Iris pigment epithelial cell (primary cell): ENCODE results near the gene PADI4.
"Not testable (repeated sequence)": the region's sequence is repeated elsewhere in the genome, so short reads cannot be mapped to it uniquely, and the experiment has no call there.

Experiments used
- DNase-seq: peaks from one replicate; pipeline ENCODE4 v3.0.0-alpha.2; 2011; ENCODE audit warnings: low read depth

PADI4 gene

DNA sequence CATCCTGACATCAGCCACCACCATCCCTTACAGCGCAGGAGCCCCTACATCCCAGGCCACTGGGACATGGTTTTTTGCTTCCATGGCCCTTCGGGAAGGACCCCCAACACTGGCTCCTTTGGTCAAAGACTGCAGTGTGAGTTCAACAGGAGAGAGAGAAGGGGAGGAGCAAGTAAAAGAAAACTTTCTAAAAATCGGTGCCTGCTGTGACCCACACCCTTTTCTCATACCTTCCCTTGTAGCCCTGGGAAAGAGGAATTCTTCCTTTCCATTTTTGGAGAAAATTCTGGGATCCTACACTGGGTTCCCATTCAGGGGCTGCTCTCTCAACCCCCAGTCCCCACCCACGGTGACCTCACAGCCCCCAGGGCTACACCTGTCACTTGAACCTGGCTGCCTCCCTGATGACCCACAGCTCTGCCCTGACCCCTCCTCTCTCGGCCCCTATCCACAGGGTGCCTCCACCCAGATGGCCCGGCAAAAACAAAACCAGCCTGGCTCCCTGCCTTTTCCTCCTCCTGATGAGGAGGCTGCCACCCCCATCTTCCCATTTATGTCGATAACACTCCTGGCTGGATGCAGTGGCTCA lies 7.6 kb downstream of the PADI4 start:
- no peak for DNase-seq

DNA sequence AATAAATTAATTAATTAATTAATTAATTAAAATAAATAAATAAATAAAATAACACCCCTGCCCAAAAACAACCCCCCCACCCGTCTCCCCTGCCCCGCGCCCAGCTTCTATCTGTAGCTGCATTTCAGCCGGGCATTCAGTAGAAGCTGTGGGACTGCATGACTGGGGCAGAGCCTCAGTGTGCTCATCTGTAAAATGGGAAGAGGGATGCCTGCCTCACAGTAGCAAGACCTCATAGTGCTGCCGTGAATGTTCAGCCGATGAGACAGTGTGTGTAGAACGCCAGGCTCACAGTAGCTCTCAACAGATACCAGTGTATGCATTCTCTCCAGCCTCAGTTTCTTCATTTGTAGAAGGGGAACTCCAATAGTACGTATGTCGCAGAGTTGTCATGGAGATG lies 8.7 kb downstream of the PADI4 start:
- DNase-seq, result no peak

- no peak for DNase-seq
Observed at GRCh38 chr1:17318262-17318661, 10.3 kb downstream of the PADI4 start.

DNA sequence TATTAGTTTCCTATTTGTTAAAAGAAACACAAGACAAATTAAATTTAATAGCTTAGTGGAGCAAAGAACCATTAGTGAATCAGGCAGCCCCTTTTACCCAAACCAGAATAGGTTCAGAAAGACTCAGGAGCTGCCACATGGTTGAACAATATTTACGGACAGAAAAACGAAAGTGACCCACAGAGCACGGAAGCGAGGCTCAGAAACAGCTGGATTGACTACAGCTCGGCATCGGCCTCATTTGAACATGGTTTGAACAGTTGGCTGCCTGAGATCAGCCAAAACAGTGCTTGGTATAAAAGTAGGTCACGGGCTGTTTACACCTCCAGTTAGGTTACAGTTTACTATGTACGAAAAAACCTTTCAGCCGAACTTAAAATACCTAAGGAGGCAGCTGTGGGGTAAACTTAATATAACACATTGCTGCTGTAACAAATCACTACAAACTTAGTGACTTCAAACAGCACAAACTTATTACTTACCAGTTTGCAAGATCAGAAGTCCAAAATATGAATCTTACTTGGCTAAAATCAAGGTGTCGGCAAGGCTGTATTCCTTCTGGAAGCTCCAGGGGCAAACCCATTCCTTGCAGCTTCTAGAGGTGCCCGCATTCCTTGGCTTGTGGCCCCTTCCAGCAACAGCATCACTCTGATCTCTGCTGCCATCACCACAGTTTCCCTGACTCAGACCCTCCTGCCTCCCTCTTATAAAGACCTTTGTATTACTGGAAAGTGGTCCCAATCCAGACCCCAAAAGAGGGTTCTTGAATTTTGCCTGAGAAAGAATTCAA lies 11.8 kb downstream of the PADI4 start:
- no peak for DNase-seq

DNA sequence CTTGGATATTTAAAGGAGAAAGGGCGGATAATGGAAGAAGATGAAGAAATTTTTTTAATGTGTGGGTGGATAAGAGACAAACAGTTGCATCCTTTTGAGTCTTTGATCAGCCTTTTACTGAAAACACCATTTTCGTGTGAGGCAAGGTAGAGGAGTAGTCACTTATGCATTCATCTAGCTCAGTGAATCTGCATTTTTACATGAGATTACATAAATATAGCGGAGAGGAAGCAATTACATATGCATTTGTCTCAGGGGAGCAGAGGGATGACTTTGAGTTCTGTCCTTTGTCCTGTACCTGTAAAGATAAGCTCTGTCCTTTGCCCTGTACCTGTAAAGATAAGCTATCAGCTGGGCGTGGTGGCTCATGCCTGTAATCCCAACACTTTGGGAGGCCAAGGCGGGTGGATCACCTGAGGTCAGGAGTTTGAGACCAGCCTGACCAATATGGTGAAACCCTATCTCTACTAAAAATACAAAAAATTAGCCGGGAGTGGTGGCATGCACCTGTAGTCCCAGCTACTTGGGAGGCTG lies 13.9 kb downstream of the PADI4 start:
- DNase-seq, result not testable (repeated sequence)

DNA sequence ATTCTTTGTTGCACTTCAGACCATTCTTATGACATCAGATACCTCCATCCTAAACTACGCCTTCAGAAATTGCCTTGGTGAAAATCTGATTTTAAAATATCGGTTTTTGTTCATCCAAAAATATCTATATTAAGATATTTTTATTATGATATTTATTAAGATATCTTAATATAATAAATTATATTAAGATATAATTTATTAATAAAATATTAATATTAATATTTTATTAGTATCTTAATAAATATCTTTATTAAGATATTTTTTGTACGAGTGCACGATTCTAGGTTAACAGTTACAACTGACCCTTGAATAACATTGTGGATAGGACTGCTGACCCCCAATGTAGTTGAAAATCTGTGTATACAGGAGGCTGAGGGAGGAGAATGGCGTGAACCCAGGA lies 20.9 kb downstream of the PADI4 start:
- no peak for DNase-seq

GRCh38 chr1:17329610-17330009 lies 21.6 kb downstream of the PADI4 start:
- no peak for DNase-seq

DNA sequence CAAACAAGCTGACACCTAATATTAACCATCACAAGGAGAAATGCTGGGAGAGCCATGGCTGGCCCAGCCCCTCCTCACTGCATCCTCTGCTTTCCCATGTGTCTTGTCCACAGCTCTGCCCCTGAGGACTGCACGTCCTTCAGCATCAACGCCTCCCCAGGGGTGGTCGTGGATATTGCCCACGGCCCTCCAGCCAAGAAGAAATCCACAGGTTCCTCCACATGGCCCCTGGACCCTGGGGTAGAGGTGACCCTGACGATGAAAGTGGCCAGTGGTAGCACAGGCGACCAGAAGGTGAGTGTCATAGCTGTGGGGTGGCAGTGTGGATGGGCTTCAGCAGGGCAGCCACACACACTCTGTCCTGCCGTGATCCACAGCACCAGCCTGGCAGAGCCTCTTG lies 22.9 kb downstream of the PADI4 start:
- DNase-seq, result no peak

DNA sequence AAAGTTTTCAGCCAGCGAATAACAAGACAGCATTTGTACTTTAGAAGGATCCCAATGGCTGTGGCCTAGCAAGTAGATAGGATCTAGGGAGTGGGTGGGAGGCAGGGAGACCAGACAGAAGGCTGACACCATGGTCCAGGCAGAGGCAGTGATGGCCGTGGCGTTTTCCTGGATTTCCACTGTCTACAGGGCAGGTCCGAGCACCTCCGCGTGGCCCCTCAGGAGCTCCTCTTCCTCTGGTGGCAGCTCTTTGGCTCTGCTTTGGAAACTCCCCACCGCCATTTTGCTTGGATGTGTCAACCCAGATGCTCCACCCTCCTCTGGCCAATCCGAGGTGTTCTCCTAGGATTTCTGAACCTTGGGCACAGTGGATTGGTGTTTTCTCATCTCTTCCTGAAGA lies 25.1 kb downstream of the PADI4 start:
- no peak for DNase-seq

- peak; percentile 53 for DNase-seq
Observed at GRCh38 chr1:17335821-17336710, 28.1 kb downstream of the PADI4 start.

- DNase-seq, result no peak
Observed at GRCh38 chr1:17338706-17339493, 30.9 kb downstream of the PADI4 start.

- DNase-seq, result no peak
Observed at GRCh38 chr1:17339521-17339920, 31.5 kb downstream of the PADI4 start.

DNA sequence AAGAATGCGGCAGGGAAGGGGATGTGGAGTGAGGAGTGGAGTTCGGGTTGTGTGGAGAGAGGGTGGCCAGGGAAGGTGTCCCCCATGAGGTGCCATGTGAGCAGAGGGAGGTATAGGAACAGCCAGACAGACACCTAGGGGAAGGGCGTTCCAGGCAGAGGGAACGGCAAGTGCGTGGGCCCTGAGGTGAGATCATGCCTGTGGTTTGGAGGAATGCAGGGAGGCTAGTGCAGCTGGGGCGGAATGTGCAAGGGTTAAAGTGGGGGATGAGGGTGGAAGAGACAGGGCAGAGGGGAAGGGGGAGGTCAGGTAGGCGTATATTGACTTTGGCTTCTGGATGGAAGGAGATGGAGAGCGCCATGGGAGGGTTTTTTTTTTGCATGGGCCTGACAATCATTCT lies 32.4 kb downstream of the PADI4 start:
- DNase-seq, result no peak

DNA sequence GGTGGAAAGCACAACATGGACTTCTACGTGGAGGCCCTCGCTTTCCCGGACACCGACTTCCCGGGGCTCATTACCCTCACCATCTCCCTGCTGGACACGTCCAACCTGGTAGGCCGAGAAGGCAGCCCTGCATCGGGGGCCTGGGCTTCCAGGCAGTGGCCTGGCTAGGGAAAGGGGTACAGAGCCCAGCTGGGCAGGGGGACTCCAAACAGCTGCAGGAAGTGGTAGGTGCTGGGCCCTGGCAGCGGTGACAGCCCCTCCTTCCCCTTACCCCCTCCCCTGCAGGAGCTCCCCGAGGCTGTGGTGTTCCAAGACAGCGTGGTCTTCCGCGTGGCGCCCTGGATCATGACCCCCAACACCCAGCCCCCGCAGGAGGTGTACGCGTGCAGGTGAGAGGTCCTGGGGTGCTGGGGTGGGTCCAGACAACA lies 34.0 kb downstream of the PADI4 start:
- no peak for DNase-seq

DNA sequence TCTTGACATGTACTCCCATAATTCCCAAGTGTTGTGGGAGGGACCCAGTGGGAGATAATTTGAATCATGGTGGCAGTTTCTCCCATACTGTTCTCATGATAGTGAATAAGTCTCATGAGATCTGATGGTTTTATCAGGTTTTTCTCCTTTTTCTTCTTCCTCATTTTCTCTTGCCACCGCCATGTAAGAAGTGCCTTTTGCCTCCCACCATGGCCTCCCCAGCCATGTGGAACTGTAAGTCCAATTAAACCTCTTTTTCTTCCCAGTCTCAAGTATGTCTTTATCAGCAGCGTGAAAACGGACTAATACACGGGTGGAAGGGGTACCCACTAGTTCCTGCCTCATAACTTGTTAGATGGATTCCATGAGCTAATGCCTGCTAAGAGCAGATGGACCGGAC lies 37.5 kb downstream of the PADI4 start:
- DNase-seq, result not testable (repeated sequence)

GRCh38 chr1:17346046-17346789 lies 38.2 kb downstream of the PADI4 start:
- DNase-seq, result no peak

- peak; percentile 72 for DNase-seq
Observed at GRCh38 chr1:17347769-17348592, 40.0 kb downstream of the PADI4 start.

DNA sequence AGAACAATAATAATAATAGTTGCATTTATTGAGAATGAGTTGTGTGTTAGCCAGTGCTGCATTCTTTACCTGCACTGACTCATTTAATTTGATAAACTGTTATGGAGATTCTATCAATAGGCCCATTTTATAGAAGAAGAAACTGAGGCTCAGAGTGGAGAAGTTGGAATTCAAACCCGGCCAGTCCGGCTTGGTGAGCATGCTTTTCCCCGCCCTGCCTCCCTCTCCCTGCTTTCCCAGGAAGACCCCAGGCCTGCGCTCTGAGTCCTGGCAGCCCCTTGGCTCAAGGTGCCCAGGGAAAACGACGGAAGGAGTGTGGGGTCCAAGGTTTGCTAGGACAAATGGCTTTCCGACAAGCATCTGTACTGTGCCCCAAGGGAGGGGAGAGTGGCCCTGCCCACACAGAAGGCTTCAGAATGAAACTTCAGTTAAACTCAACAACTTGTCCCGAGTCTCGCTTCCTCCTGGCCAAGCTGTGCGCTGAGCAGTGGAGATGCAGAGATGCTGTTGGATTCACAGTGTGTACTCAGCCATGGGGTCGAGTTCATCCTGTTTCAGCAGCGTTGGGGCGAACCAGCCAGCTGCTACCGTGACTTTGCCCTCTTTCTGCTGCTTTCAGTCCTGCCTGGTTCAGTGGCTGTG lies 40.7 kb downstream of the PADI4 start:
- DNase-seq, result no peak

- DNase-seq, result no peak
Observed at GRCh38 chr1:17350083-17350482, 42.1 kb downstream of the PADI4 start.
